Mesendoderm (in vitro differentiated cells): ENCODE results near the gene EDDM3A.
"Not testable (repeated sequence)": the region's sequence is repeated elsewhere in the genome, so short reads cannot be mapped to it uniquely, and the experiment has no call there.

Experiments
- DNase-seq: peaks from one replicate; pipeline ENCODE4 v3.0.0; 2013
- H2AK5ac ChIP-seq: 2 replicates; pipeline ENCODE4 v1.6.1; 2013; ENCODE audit warnings: low read length, inconsistent platforms
- H2BK120ac ChIP-seq: 2 replicates; pipeline ENCODE4 v1.6.1; 2013; ENCODE audit warnings: low read depth, mild to moderate bottlenecking, low read length, moderate library complexity, mixed read lengths
- H2BK15ac ChIP-seq: replicated peaks from 2 replicates; pipeline ENCODE4 v1.6.1; 2013; ENCODE audit warnings: low read depth, mild to moderate bottlenecking, moderate library complexity
- H2BK5ac ChIP-seq: 2 replicates; pipeline ENCODE4 v1.6.1; 2013; ENCODE audit warnings: low read length, inconsistent platforms
- H3K18ac ChIP-seq: 2 replicates; pipeline ENCODE4 v1.6.1; 2013; ENCODE audit warnings: mild to moderate bottlenecking, low read length, mixed read lengths
- H3K23ac ChIP-seq: one replicate; pipeline ENCODE4 v1.6.1; 2013; ENCODE audit warnings: low read length
- H3K27ac ChIP-seq: 2 replicates; pipeline ENCODE4 v1.5.1; 2013; ENCODE audit warnings: low read depth, mild to moderate bottlenecking, inconsistent platforms, low read length, moderate library complexity
- H3K27me3 ChIP-seq: 2 replicates; pipeline ENCODE4 v1.6.1; 2013; ENCODE audit warnings: low read length, control low read depth, mild to moderate bottlenecking, inconsistent platforms; ENCODE audit not compliant: insufficient read depth, poor library complexity
- H3K36me3 ChIP-seq: 2 replicates; pipeline ENCODE4 v1.6.1; 2013; ENCODE audit warnings: low read length, inconsistent platforms; ENCODE audit not compliant: control insufficient read depth, insufficient read depth
- H3K4ac ChIP-seq: one replicate; pipeline ENCODE4 v1.6.1; 2013; ENCODE audit warnings: low read depth, mild to moderate bottlenecking, low read length, moderate library complexity
- H3K4me1 ChIP-seq: 2 replicates; pipeline ENCODE4 v1.6.1; 2013; ENCODE audit warnings: low read depth, low read length, inconsistent platforms; ENCODE audit not compliant: control insufficient read depth
- H3K4me2 ChIP-seq: 2 replicates; pipeline ENCODE4 v1.6.1; 2013; ENCODE audit warnings: low read length
- H3K4me3 ChIP-seq: 2 replicates; pipeline ENCODE4 v1.5.1; 2013; ENCODE audit warnings: mild to moderate bottlenecking, low read length
- H3K56ac ChIP-seq: one replicate; pipeline ENCODE4 v1.6.1; 2013; ENCODE audit warnings: low read length
- H3K79me1 ChIP-seq: 2 replicates; pipeline ENCODE4 v1.6.1; 2013; ENCODE audit warnings: low read length, inconsistent platforms
- H3K79me2 ChIP-seq: 2 replicates; pipeline ENCODE4 v1.6.1; 2013; ENCODE audit warnings: mild to moderate bottlenecking, low read length; ENCODE audit not compliant: control insufficient read depth, insufficient read depth
- H3K9ac ChIP-seq: 2 replicates; pipeline ENCODE4 v1.6.1; 2013; ENCODE audit warnings: low read length, inconsistent platforms
- H4K5ac ChIP-seq: one replicate; pipeline ENCODE4 v1.6.1; 2013; ENCODE audit warnings: low read length
- H4K8ac ChIP-seq: one replicate; pipeline ENCODE4 v1.6.1; 2013; ENCODE audit warnings: low read depth, mild to moderate bottlenecking, control low read depth, low read length, moderate library complexity
- WGBS: extraction: QIAGEN DNeasy Blood & Tissue Kit; methylation state at CpG from one replicate; pipeline ENCODE4 v1.1.7; 2013; ENCODE audit warnings: low lambda C conversion rate, missing lambda C conversion rate; ENCODE audit not compliant: insufficient coverage; ENCODE audit errors: extremely low coverage; 5-methylcytosine and 5-hydroxymethylcytosine counted together

Gene EDDM3A

GRCh38 chr14:20699931-20700330 lies 45.8 kb upstream of the EDDM3A start:
- no peaks in the 10 kb centered on the region for H3K4me1 ChIP-seq
- no peak for DNase-seq
- no peak overlapping the region for H3K9ac ChIP-seq
- H3K27me3 ChIP-seq: no peaks in the 10 kb centered on the region
- H2BK120ac ChIP-seq: no peak overlapping the region
- no peak overlapping the region for H2BK15ac ChIP-seq
- H4K5ac ChIP-seq: no peak overlapping the region
- no peak overlapping the region for H3K18ac ChIP-seq
- no peak overlapping the region for H3K56ac ChIP-seq
- no peak overlapping the region for H4K8ac ChIP-seq
- no peaks in the 10 kb centered on the region for H3K36me3 ChIP-seq
- H3K4me3 ChIP-seq: no peak overlapping the region
- no peak overlapping the region for H2BK5ac ChIP-seq
- H3K79me2 ChIP-seq: no peaks in the 10 kb centered on the region
- H2AK5ac ChIP-seq: no peak overlapping the region
- H3K4ac ChIP-seq: no peak overlapping the region
- no peak overlapping the region for H3K27ac ChIP-seq
- no peak overlapping the region for H3K23ac ChIP-seq
- H3K4me2 ChIP-seq: no peak overlapping the region
- no peaks in the 10 kb centered on the region for H3K79me1 ChIP-seq

GRCh38 chr14:20700965-20701364 lies 44.7 kb upstream of the EDDM3A start:
- H3K79me2 ChIP-seq, H3K56ac ChIP-seq, H3K79me1 ChIP-seq, H3K23ac ChIP-seq, H3K36me3 ChIP-seq, DNase-seq, H2BK15ac ChIP-seq, H3K4me1 ChIP-seq, H3K27me3 ChIP-seq, H3K4ac ChIP-seq, H3K4me3 ChIP-seq, H3K4me2 ChIP-seq, H3K18ac ChIP-seq, H3K27ac ChIP-seq, H2AK5ac ChIP-seq, H3K9ac ChIP-seq, H4K5ac ChIP-seq, H2BK120ac ChIP-seq, H4K8ac ChIP-seq, H2BK5ac ChIP-seq: not testable (repeated sequence)
- WGBS: no CpG with 5 or more reads among the region's 7 CpGs

- Histone ChIP-seq H3K79me1 (no peaks in the 10 kb centered on the region), H3K56ac (no peak overlapping the region), H3K23ac (no peak overlapping the region), H3K9ac (no peak overlapping the region), H3K4me2 (no peak overlapping the region), H3K4ac (no peak overlapping the region), H3K79me2 (no peaks in the 10 kb centered on the region), H2BK5ac (no peak overlapping the region), H3K36me3 (no peaks in the 10 kb centered on the region), H4K8ac (no peak overlapping the region), H3K27ac (no peak overlapping the region), H4K5ac (no peak overlapping the region), H2BK120ac (no peak overlapping the region), H2AK5ac (no peak overlapping the region), H3K4me1 (peaks cover 3% of the 10 kb centered on the region), H3K4me3 (no peak overlapping the region), H3K27me3 (no peaks in the 10 kb centered on the region), H2BK15ac (no peak overlapping the region), H3K18ac (no peak overlapping the region)
- no CpG with 5 or more reads among the region's 4 CpGs for WGBS
- DNase-seq: no peak
These were observed 38.9 kb upstream of the EDDM3A start for GRCh38 chr14:20706657-20707355.

GRCh38 chr14:20707622-20708021 lies 38.1 kb upstream of the EDDM3A start:
- H3K27me3 ChIP-seq: no peaks in the 10 kb centered on the region
- H3K79me1 ChIP-seq: no peaks in the 10 kb centered on the region
- H3K18ac ChIP-seq: no peak overlapping the region
- WGBS: no CpG with 5 or more reads among the region's 2 CpGs
- no peak for DNase-seq
- H3K9ac ChIP-seq: no peak overlapping the region
- no peak overlapping the region for H4K8ac ChIP-seq
- no peaks in the 10 kb centered on the region for H3K79me2 ChIP-seq
- H2BK120ac ChIP-seq: no peak overlapping the region
- no peak overlapping the region for H3K23ac ChIP-seq
- H4K5ac ChIP-seq: no peak overlapping the region
- no peak overlapping the region for H3K4ac ChIP-seq
- H3K4me3 ChIP-seq: no peak overlapping the region
- no peak overlapping the region for H2AK5ac ChIP-seq
- H2BK15ac ChIP-seq: no peak overlapping the region
- H3K4me2 ChIP-seq: no peak overlapping the region
- H3K4me1 ChIP-seq: peaks cover 3% of the 10 kb centered on the region
- no peaks in the 10 kb centered on the region for H3K36me3 ChIP-seq
- no peak overlapping the region for H3K56ac ChIP-seq
- no peak overlapping the region for H3K27ac ChIP-seq
- H2BK5ac ChIP-seq: no peak overlapping the region

GRCh38 chr14:20711261-20711660 lies 34.4 kb upstream of the EDDM3A start:
- DNase-seq: no peak
- no peaks in the 10 kb centered on the region for H3K27me3 ChIP-seq
- peak overlapping the region; percentile 22 for H2AK5ac ChIP-seq
- H3K56ac ChIP-seq: no peak overlapping the region
- H3K4me1 ChIP-seq: peaks cover 3% of the 10 kb centered on the region
- no peak overlapping the region for H3K4me3 ChIP-seq
- no peaks in the 10 kb centered on the region for H3K36me3 ChIP-seq
- H2BK120ac ChIP-seq: no peak overlapping the region
- H3K23ac ChIP-seq: no peak overlapping the region
- no peak overlapping the region for H3K4me2 ChIP-seq
- no peak overlapping the region for H3K4ac ChIP-seq
- H2BK5ac ChIP-seq: peak overlapping the region; percentile 54
- H4K5ac ChIP-seq: no peak overlapping the region
- WGBS: no CpG with 5 or more reads among the region's 4 CpGs
- no peak overlapping the region for H3K18ac ChIP-seq
- no peaks in the 10 kb centered on the region for H3K79me1 ChIP-seq
- H4K8ac ChIP-seq: no peak overlapping the region
- H3K9ac ChIP-seq: no peak overlapping the region
- no peak overlapping the region for H2BK15ac ChIP-seq
- no peak overlapping the region for H3K27ac ChIP-seq
- H3K79me2 ChIP-seq: no peaks in the 10 kb centered on the region

- Histone ChIP-seq H3K9ac (no peak overlapping the region), H3K56ac (no peak overlapping the region), H3K4me2 (no peak overlapping the region), H3K4ac (no peak overlapping the region), H3K79me2 (no peaks in the 10 kb centered on the region), H2AK5ac (no peak overlapping the region), H3K79me1 (no peaks in the 10 kb centered on the region), H4K8ac (no peak overlapping the region), H4K5ac (no peak overlapping the region), H3K27me3 (no peaks in the 10 kb centered on the region), H2BK15ac (no peak overlapping the region), H3K4me1 (peaks cover 3% of the 10 kb centered on the region), H3K27ac (no peak overlapping the region), H3K4me3 (no peak overlapping the region), H2BK5ac (no peak overlapping the region), H2BK120ac (no peak overlapping the region), H3K36me3 (no peaks in the 10 kb centered on the region), H3K23ac (no peak overlapping the region), H3K18ac (no peak overlapping the region)
- WGBS: no CpG with 5 or more reads among the region's 4 CpGs
- peak; percentile 85 for DNase-seq
These were observed 34.0 kb upstream of the EDDM3A start for GRCh38 chr14:20711685-20712084.
